Mammary epithelial cell (primary cell): ENCODE results near the gene MARF1.

Experiments used
- CTCF ChIP-seq, 2 donors: IDR thresholded peaks in 1 of 2; conservative IDR thresholded peaks in 1 of 2; 2 replicates each; pipeline ENCODE4 v1.5.1; 2011 to 2012; ENCODE audit warnings: inconsistent platforms in 2 of 2, low read length in 2 of 2, mild to moderate bottlenecking in 2 of 2, control low read depth in 1 of 2, low read depth in 1 of 2; ENCODE audit not compliant: insufficient read depth in 1 of 2; ENCODE audit errors: extremely low read depth in 1 of 2
- EZH2 ChIP-seq: IDR thresholded peaks from 2 replicates; pipeline ENCODE4 v1.6.1; 2012; ENCODE audit warnings: low read length, inconsistent platforms, borderline replicate concordance

GRCh38 chr16:15573274-15573895 lies 69.6 kb downstream of the MARF1 start:
- TF ChIP-seq CTCF (conservative IDR thresholded peaks at IDR 0.05 in 1 of 2, IDR thresholded peaks at IDR 0.05 in 1 of 2; ENCODE audit: extremely low read depth in 1 of 2, insufficient read depth in 1 of 2, low read depth in 1 of 2, low read length in 2 of 2) = no peak
- TF ChIP-seq EZH2 = no peak
